HG02759 (cell line): Measurements from ENCODE around the gene JAM3.

Experiments used
- ATAC-seq: cut with Tn5 transposase; IDR thresholded peaks from one replicate; pipeline ENCODE4 v1.9.1; 2021; ENCODE audit warnings: mild to moderate bottlenecking, moderate library complexity; ENCODE audit not compliant: unreplicated experiment

JAM3 gene

DNA sequence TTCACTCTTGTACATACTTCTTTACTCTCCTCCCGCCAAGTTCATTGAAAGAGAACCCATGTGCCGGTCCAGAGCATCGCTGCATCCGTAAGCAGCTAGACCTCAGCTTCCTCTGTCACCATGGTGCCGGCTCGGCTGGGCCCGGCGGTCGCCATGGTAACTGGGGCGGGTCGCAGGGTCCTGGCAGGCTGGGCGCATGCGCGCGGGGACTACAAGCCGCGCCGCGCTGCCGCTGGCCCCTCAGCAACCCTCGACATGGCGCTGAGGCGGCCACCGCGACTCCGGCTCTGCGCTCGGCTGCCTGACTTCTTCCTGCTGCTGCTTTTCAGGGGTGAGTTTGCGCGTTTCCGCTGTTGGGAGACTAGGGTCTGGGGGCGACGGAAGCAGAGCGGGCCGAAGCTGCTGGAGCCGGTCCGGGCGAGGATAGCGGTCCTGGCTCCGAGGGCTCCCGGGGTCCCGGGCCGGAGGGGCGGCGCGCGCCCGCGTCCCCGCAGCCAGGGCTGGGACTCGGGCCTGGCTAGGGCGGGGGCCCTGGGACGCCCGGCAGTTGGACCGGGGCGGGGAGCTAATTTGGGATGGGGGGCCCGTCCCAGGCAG, at the start of gene JAM3:
JAM3 (plus strand) TSS at position 244 of the 597 bp plus-strand sequence; CDS start at position 256, 12 bp downstream.
- peak; percentile 96 for ATAC-seq

GRCh38 chr11:134019500-134019899, 49.4 kb upstream of the JAM3 start:
- ATAC-seq = no peak

DNA sequence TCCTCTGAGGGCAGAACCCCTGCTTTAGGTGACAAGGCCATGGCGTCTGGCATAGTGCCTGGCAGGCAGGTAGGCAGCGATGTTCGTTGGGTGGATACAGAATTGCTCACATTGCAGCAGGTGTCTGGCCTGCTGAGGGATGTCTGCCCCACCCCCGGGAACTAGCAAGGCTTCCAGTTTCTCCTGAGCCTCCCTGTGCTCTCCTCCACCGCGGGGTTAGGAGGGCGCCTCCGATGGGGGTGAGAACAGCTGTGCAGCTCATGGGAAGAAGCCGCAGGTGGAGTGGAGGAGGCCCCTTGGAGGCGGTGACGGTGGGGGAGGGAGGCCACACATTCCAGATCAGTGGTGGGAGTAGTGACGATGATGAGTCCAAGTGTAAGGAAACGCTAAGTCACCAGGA, 48.3 kb upstream of the JAM3 start:
- no peak for ATAC-seq

DNA sequence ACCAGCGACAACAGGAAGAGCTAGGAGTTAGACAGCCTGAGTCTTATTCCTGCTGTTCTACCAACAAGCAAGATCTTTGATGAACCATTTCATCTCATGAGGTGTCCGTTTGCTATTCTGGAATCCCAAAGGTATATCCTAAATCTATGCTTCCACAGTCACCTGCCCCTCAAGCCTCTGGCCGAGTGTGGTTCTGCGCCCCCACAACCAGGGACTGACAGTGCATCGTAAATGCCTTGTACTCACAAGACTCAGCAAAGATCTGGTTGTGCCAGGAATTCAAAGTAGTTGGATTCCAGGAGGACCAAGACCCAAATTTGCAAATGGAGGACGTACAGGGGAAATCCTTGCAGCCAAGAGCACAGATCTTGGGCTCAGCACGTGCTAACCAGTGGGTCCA, 47.5 kb upstream of the JAM3 start:
- ATAC-seq = no peak

DNA sequence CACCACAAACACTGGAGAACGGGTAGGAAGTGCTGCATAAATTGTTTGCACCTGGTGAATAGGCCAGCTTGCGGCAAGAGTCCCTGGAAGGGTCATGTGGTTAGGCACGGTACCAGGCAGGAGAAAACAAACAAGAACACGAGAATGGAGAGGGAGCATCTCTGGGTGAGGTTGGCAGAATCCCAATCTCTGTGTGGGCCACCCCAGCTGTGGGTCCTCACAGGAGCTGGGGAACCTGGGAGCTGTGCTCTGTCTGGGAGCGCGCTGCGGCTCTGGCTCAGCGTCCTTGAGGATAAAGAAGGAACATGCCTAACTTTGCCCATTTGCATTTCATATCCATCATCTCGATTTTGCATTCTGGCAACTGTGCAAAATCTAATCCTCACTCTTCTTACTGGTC, 46.1 kb upstream of the JAM3 start:
- ATAC-seq = no peak

GRCh38 chr11:134024420-134025081, 44.3 kb upstream of the JAM3 start:
- no peak for ATAC-seq

DNA sequence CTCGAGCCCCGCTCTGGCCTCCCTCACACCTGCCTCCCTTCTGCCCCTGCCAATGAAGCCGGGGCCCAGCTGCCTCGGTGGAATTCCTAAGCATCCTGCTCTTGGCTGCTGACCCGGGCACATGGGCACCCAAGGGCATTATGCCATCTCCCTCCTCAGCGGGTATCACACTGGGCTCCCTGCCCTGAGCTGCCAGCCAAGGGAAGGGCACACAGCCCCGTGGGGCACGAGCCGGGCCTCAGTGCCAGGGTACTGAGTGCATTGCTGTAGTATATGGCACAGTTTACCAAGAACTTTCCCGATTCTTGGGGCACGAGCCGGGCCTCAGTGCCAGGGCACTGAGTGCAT, 43.8 kb upstream of the JAM3 start:
- ATAC-seq = no peak

DNA sequence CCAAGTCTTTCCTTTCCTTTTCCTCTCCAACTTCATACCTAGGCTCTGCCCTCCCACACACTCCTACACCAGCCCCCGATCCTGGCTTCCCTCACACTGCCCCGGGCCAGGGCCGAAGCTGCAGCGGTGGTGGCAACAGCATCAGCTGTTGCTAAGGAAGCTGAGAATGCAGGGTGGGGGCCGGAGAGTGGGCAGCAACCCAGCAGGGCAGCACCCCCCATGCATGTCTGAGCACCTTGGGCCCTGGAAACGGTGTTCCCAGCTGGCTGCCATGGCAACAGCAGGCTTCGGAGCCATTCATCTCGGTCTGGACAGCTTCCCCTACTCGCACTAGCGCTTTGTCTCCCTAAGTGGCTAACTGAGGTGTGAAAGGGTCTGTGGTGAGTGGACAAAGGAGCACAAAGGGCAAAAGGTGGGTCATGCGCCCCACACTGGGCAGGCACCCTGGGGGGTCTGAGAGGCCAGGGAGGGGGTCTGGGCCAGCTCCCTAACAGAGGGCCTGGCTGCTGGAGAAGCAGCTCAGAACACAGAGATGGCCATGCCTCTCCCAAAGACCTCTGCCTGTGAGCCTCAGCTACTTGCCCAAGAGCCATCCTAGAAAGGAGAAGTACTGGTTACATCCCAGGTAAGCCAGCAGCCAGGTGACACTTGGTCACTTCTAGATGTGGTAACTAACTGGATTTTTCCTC, 42.1 kb upstream of the JAM3 start:
- ATAC-seq = no peak

DNA sequence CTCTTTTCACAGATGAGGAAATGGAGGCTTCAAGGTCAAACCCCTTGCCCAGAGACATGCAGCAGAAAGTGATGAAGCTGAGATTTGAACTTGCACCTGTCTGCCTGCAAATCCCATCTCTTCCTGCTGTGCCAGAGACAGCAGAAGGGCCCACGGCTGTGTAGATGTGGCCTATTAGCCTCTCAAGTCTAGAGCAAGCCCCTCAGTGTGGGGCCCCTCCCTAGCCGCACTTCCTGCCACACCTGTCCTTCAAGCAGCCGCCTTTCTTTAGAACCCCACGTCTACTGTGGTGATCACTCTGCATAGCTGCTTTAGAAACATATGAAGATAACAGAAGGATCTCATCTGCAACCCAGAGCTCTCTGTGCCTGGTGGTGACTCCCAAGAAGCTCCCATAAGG, 41.2 kb upstream of the JAM3 start:
- ATAC-seq = no peak

GRCh38 chr11:134028368-134028920, 40.4 kb upstream of the JAM3 start:
- ATAC-seq = no peak

DNA sequence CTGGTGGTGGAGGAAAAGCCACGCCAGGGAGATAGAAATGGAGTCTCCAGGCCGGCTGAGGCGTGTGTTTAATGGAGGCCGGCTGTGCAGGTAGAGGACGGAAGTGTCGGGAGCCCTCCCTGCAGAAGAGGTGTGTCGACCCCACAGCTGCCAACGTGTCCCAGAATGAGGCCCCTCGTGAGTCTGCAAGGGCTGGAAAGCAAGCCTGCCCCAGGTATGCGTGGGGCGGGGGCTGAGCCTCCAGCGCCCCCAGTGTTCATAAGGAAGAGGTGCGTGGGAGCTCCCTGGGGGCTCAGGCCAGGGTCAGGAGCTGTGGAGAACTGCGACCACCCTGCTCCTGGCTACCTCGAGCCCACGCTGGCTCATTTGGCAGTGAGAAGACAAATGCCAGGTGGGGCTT, 38.0 kb upstream of the JAM3 start:
- ATAC-seq = no peak

DNA sequence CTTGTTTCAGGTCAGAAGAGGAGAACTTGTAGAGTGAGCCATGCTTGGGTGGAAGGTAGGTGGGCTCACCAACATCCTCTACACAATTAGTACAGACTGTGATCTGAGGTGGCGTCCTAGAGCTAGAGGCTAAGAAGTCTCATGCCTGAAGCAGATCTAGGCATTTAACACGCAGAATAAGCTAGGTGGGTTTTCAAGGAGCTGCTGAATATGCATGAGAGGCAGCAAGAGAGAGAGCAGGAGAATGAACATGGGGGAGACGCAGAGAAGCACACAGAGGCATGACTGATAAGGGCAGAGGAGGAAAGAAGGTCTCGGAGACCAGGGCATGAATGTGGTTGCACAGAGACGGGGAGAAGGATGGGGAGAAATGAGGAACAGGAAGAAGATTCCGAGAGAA, 36.8 kb upstream of the JAM3 start:
- no peak for ATAC-seq

DNA sequence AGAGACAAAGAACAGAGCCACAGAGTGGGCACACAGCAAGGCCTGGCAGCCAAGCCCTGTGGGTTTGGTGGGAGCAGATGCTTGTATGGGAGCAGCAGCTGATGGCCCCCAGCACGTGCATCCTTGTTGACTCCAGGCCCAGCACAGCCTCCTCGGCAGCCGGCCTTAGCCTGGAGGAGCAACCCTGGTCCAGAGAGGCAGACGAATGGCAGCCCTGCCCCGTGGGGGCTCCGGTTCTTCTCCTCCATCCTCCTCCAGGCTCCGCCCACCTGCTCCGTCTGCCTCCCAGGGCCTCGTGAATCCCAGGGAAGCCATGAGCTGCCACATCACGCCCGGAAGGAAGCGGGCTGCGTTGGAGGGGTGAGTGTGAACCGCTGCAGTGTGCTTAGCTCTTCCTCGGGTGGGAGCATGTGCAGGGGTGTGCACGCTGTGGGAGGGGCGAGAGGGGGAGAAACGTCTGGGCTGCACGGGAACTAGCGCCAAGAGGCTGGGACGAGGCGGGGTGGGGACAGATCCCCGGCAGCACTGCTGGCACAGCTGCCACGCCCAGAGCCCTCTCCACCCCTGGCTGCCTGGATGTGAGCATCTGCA, 36.3 kb upstream of the JAM3 start:
- ATAC-seq = no peak

DNA sequence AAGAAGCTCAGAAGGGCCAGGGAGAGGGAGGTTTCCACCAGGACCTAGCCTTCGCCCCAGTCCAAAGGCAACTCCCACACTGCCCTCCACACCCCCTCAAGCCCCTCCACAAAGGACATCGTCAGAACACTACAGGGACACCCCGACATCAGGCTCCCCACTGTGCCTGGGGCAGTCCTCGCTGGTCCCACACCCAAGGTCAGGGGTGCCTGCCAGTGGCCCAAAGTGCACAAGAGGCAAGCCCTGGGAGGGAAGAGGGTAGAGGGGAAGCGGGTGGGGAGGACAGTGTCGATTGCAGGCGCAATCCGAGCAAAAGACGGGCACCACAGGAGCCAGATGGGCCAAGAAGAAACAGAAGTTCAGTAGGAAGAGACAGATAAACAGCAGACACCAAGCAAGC, 35.6 kb upstream of the JAM3 start:
- ATAC-seq = no peak

DNA sequence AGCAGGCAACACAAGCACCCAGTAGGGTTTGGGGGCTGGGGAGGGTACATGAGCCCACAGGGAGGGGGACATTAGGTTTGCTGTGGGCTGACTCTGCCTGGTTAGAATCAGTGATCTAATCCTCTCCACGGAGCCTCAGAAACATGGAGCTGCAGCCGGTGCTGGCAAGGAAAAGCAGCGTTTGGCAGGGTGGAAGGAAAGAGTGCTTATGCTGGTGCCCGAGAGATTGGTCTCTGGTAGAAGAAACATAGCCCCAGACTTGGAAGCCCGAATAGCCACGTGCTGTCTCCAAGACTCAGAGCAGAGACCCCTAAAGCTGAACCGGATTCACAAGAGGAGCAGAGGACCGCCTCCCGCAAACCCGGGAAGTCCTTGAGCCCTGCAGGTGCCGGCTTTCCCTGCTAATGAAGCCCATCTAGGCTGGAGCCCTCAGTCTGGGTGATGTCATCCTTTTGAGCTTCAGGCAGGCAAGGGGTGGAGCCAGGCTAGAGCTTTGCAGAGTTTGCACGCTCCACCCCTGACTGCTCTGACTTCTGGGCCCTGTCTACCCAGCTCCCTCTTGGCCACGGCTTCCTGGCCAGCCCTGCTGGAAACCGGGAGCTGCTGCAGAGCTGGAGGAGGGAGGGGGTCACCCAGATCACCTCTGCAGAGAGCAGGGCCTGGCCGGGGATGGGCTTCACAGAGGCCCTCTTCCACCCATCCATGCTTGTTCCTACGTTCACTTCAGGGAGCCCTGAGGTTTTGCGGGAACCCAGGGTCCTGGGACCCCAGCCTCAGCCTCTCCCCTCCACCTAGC, 35.0 kb upstream of the JAM3 start:
- ATAC-seq = peak; percentile 62

GRCh38 chr11:134034496-134035381, 34.1 kb upstream of the JAM3 start:
- ATAC-seq = no peak

- ATAC-seq = no peak
These were observed 32.3 kb upstream of the JAM3 start for GRCh38 chr11:134036492-134037045.

GRCh38 chr11:134037046-134037908, 31.6 kb upstream of the JAM3 start:
- peak; percentile 76 for ATAC-seq
